Activated CD4-positive, alpha-beta memory T cell treated with anti-CD3 and anti-CD28 coated beads for 36 hours (primary cell): Measurements from ENCODE around the gene SMAP2. TPM values are rescaled to one million over a fixed set of nuclear protein-coding genes. Genes with fewer than 3 reads are reported as not detected.

ENCODE experiments used
- CTCF ChIA-PET: fragments of 350-600 bp; sonication (Branson Sonifier 250); formaldehyde crosslinking; loops from one replicate; lab custom pipeline; 2021; ENCODE audit warnings: antibody characterized with exemption, inconsistent platforms; lab: Charles Lee
- POLR2A ChIA-PET: fragments of 350-600 bp; sonication (Branson Sonifier 250); formaldehyde crosslinking; loops from one replicate; lab custom pipeline; 2021; ENCODE audit warnings: antibody characterized with exemption; lab: Charles Lee
- DNase-seq: peaks from one replicate; pipeline ENCODE4 v3.0.0-alpha.2; 2020
- H3K27ac Mint-ChIP-seq: one replicate; pipeline ENCODE4 v1.8.0; 2021; ENCODE audit warnings: mixed read lengths
- H3K27me3 Mint-ChIP-seq: one replicate; pipeline ENCODE4 v1.8.0; 2021; ENCODE audit warnings: mixed read lengths
- H3K36me3 Mint-ChIP-seq: one replicate; pipeline ENCODE4 v1.8.0; 2021; ENCODE audit warnings: mixed read lengths
- H3K4me1 Mint-ChIP-seq: one replicate; pipeline ENCODE4 v1.8.0; 2021; ENCODE audit warnings: low read depth, mixed read lengths
- H3K4me3 Mint-ChIP-seq: one replicate; pipeline ENCODE4 v1.8.0; 2021; ENCODE audit warnings: mild to moderate bottlenecking, mixed read lengths
- H3K9me3 Mint-ChIP-seq: one replicate; pipeline ENCODE4 v1.8.0; 2021; ENCODE audit warnings: mixed read lengths
- intact Hi-C: fragments of 100-400 bp; cut with micrococcal nuclease; formaldehyde crosslinking; loops from one replicate; pipeline ENCODE4 v1.15.1; 2023
- total RNA-seq, 2 experiments: library from RNA; stranded (reverse); gene quantifications; one replicate each; pipeline ENCODE4 v1.2.3, GENCODE V29; 2021

The SMAP2 gene
- total RNA-seq, 2 experiments from 2014 or later: 250 to 254 TPM

GRCh38 chr1:40439247-40439646 is 65.7 kb downstream of the SMAP2 start:
- no peaks in the 10 kb centered on the region for H3K4me1 Mint-ChIP-seq
- peaks cover 6% of the 10 kb centered on the region for H3K36me3 Mint-ChIP-seq
- CTCF ChIA-PET: interaction anchor here (0.7 to 3.4 kb wide), 7 partner anchors 9 to 296 kb away, joined by 3 to 23 read pairs (median 6); no protein-coding TSS in a partner anchor
- H3K27ac Mint-ChIP-seq: no peak overlapping the region
- POLR2A ChIA-PET: no interaction called here
- intact Hi-C loops: loop anchor here (10.0 kb wide), 1 partner anchor 284 kb away; no protein-coding TSS in a partner anchor
- H3K9me3 Mint-ChIP-seq: no peaks in the 10 kb centered on the region
- no peak for DNase-seq
- no peak overlapping the region for H3K4me3 Mint-ChIP-seq
- no peaks in the 10 kb centered on the region for H3K27me3 Mint-ChIP-seq

- Mint-ChIP-seq H3K4me3 (peak within 1 kb of the TSS; percentile 78), H3K9me3 (peaks cover 50% of the 10 kb centered on the region), H3K27me3 (no peaks in the 10 kb centered on the region), H3K4me1 (peaks cover 32% of the 10 kb centered on the region), H3K36me3 (peaks cover 59% of the 10 kb centered on the region), H3K27ac (peak within 1 kb of the TSS; percentile 97)
- peak; percentile 94 for DNase-seq
- POLR2A ChIA-PET: interaction anchor here (0.6 to 2.1 kb wide), 12 partner anchors 9 to 242 kb away, joined by 3 to 21 read pairs (median 5); partner anchors contain the start of genes EXO5, NFYC, SMAP2 and ZFP69
- CTCF ChIA-PET: interaction anchor here (1.1 to 3.7 kb wide), 7 partner anchors 12 to 306 kb away, joined by 3 to 22 read pairs (median 6); partner anchors contain the start of genes EXO5 and ZNF684
- intact Hi-C loops: loop anchor here (2.0 to 10.0 kb wide), 3 partner anchors 65 to 245 kb away; partner anchors contain the start of genes NFYC and ZMPSTE24
Measured at GRCh38 chr1:40449684-40450494, 76.4 kb downstream of the SMAP2 start, which contains the start of gene ZFP69B. Gene ZFP69B (plus strand): TSS chr1:40450476. CDS start chr1:40450962, 486 bp downstream.

GRCh38 chr1:40450495-40451237 is 77.1 kb downstream of the SMAP2 start:
- Mint-ChIP-seq H3K4me3 (peak overlapping the region; percentile 78), H3K27ac (peak overlapping the region; percentile 97), H3K27me3 (no peaks in the 10 kb centered on the region), H3K9me3 (peaks cover 51% of the 10 kb centered on the region), H3K36me3 (peaks cover 59% of the 10 kb centered on the region), H3K4me1 (peaks cover 34% of the 10 kb centered on the region)
- ChIA-PET POLR2A (interaction anchor here (0.6 to 2.1 kb wide), 12 partner anchors 9 to 241 kb away, joined by 3 to 21 read pairs (median 6); partner anchors contain the start of genes EXO5, NFYC, SMAP2 and ZFP69), CTCF (interaction anchor here (0.7 to 2.0 kb wide), 8 partner anchors 28 to 1053 kb away, joined by 3 to 10 read pairs (median 4); partner anchors contain the start of genes EXO5 and ZNF684)
- DNase-seq: peak; percentile 94
- intact Hi-C loops: loop anchor here (1.0 to 10.0 kb wide), 6 partner anchors 27 to 244 kb away; partner anchors contain the start of genes EXO5, NFYC, ZFP69 and ZMPSTE24

GRCh38 chr1:40451238-40451585 is 77.7 kb downstream of the SMAP2 start:
- intact Hi-C loops: loop anchor here (1.0 to 10.0 kb wide), 6 partner anchors 26 to 244 kb away; partner anchors contain the start of genes EXO5, NFYC, ZFP69 and ZMPSTE24
- ChIA-PET POLR2A (interaction anchor here (1.1 to 2.1 kb wide), 6 partner anchors 8 to 241 kb away, joined by 3 to 21 read pairs (median 6); partner anchors contain the start of genes EXO5, NFYC and ZFP69), CTCF (interaction anchor here (0.7 to 2.0 kb wide), 6 partner anchors 13 to 1053 kb away, joined by 3 to 10 read pairs (median 4); partner anchors contain the start of genes EXO5 and ZNF684)
- DNase-seq: no peak
- Mint-ChIP-seq H3K36me3 (peaks cover 61% of the 10 kb centered on the region), H3K9me3 (peaks cover 53% of the 10 kb centered on the region), H3K27me3 (no peaks in the 10 kb centered on the region), H3K4me1 (peaks cover 34% of the 10 kb centered on the region), H3K4me3 (peak overlapping the region; percentile 78), H3K27ac (peak overlapping the region; percentile 97)

- CTCF ChIA-PET: no interaction called here
Measured at GRCh38 chr1:40454873-40455272, 81.3 kb downstream of the SMAP2 start.

GRCh38 chr1:40462956-40463590 is 89.5 kb downstream of the SMAP2 start:
- Mint-ChIP-seq H3K36me3 (peaks cover 84% of the 10 kb centered on the region), H3K27me3 (no peaks in the 10 kb centered on the region), H3K27ac (no peak overlapping the region), H3K9me3 (peaks cover 84% of the 10 kb centered on the region), H3K4me3 (no peak overlapping the region), H3K4me1 (no peaks in the 10 kb centered on the region)
- CTCF ChIA-PET: interaction anchor here (1.1 kb wide), 1 partner anchor 21 kb away, joined by 9 read pairs; no protein-coding TSS in a partner anchor
- DNase-seq: no peak
- POLR2A ChIA-PET: no interaction called here
- intact Hi-C loops: no loop called here

More at GRCh38 chr1:40454873-40455272, 81.3 kb downstream of the SMAP2 start:
- intact Hi-C loops: loop anchor here (10.0 kb wide), 1 partner anchor 240 kb away; the partner anchor contains the start of gene NFYC
- peaks cover 26% of the 10 kb centered on the region for H3K4me1 Mint-ChIP-seq
- H3K9me3 Mint-ChIP-seq: peaks cover 79% of the 10 kb centered on the region
- H3K27me3 Mint-ChIP-seq: no peaks in the 10 kb centered on the region
- H3K4me3 Mint-ChIP-seq: no peak overlapping the region
- H3K36me3 Mint-ChIP-seq: peaks cover 83% of the 10 kb centered on the region
- no peak overlapping the region for H3K27ac Mint-ChIP-seq
- POLR2A ChIA-PET: no interaction called here
- DNase-seq: no peak

- H3K4me1 Mint-ChIP-seq: no peaks in the 10 kb centered on the region
- ChIA-PET CTCF (no interaction called here), POLR2A (interaction anchor here (0.5 kb wide), 1 partner anchor 15 kb away, joined by 4 read pairs; no protein-coding TSS in a partner anchor)
- no peak overlapping the region for H3K4me3 Mint-ChIP-seq
- peaks cover 91% of the 10 kb centered on the region for H3K9me3 Mint-ChIP-seq
- no peak overlapping the region for H3K27ac Mint-ChIP-seq
- DNase-seq: no peak
- peaks cover 59% of the 10 kb centered on the region for H3K36me3 Mint-ChIP-seq
- intact Hi-C loops: no loop called here
- H3K27me3 Mint-ChIP-seq: no peaks in the 10 kb centered on the region
Measured at GRCh38 chr1:40469327-40469726, 95.8 kb downstream of the SMAP2 start.

Other genes with a start within 250 kb of the SMAP2 start
- gene RLF, start 212.3 kb upstream of the SMAP2 start, total RNA-seq: 10 to 100 TPM; 19.6 to 19.7 TPM
- not detected for gene TMCO2, start 125.8 kb upstream of the SMAP2 start, total RNA-seq
- gene ZMPSTE24, start 115.5 kb upstream of the SMAP2 start, total RNA-seq: 10 to 100 TPM; 29.5 to 30.5 TPM
- 10 to 100 TPM; 11.7 to 13.1 TPM for gene COL9A2, start 56.4 kb upstream of the SMAP2 start, total RNA-seq
- gene ZFP69B, start 76.7 kb downstream of the SMAP2 start, total RNA-seq: 1 to 10 TPM; 4.8 to 5.7 TPM
- gene ZFP69, start 103.6 kb downstream of the SMAP2 start, total RNA-seq: 1 to 10 TPM; 3.9 to 4.5 TPM
- gene EXO5, start 135.0 kb downstream of the SMAP2 start, total RNA-seq: 10 to 100 TPM in 1 of 2 experiments, 1 to 10 TPM in 1; 9.7 to 11.7 TPM
- 1 to 10 TPM; 4.8 to 5.9 TPM for gene ZNF684, start 157.9 kb downstream of the SMAP2 start, total RNA-seq